MCF 10A (cell line): ENCODE data around the gene GNG4. TPM values are rescaled to one million over a fixed set of nuclear protein-coding genes. Genes with fewer than 3 reads are reported as not detected.

Experiments
- BruUV-seq: library from RNA; stranded (reverse); fragments of 400-500 nt; replicated peaks from 2 replicates; lab custom pipeline; 2021; lab: Mats Ljungman, UMichigan
- CTCF ChIA-PET: fragments of 300-600 bp; sonication (Branson Sonifier 250); formaldehyde crosslinking; extraction: SDS; loops from one replicate; lab custom pipeline; 2021; ENCODE audit warnings: antibody characterized with exemption, inconsistent platforms; lab: Yijun Ruan, JAX
- POLR2A ChIA-PET: fragments of 300-600, 350-650 bp; sonication (Branson Sonifier 250); formaldehyde crosslinking; extraction: SDS; loops from one replicate; lab custom pipeline; 2020; ENCODE audit warnings: antibody characterized with exemption, inconsistent platforms; lab: Yijun Ruan, JAX
- DNase-seq: peaks from one replicate; pipeline ENCODE4 v3.0.0-alpha.2; 2018; ENCODE audit not compliant: unreplicated experiment
- H3K27ac Mint-ChIP-seq: one replicate; pipeline ENCODE4 v1.8.0; 2022; ENCODE audit warnings: mild to moderate bottlenecking, low read depth, mixed read lengths; ENCODE audit not compliant: unreplicated experiment
- H3K27me3 Mint-ChIP-seq: one replicate; pipeline ENCODE4 v1.8.0; 2022; ENCODE audit warnings: mixed read lengths; ENCODE audit not compliant: insufficient read depth, unreplicated experiment
- H3K36me3 Mint-ChIP-seq: one replicate; pipeline ENCODE4 v1.8.0; 2022; ENCODE audit warnings: mild to moderate bottlenecking, moderate library complexity, mixed read lengths; ENCODE audit not compliant: insufficient read depth, unreplicated experiment
- H3K4me1 Mint-ChIP-seq: one replicate; pipeline ENCODE4 v1.8.0; 2022; ENCODE audit warnings: mixed read lengths; ENCODE audit not compliant: insufficient read depth, unreplicated experiment
- H3K4me3 Mint-ChIP-seq: one replicate; pipeline ENCODE4 v1.8.0; 2022; ENCODE audit warnings: mild to moderate bottlenecking, moderate library complexity, mixed read lengths; ENCODE audit not compliant: unreplicated experiment
- H3K9me3 Mint-ChIP-seq: one replicate; pipeline ENCODE4 v1.8.0; 2022; ENCODE audit warnings: mixed read lengths; ENCODE audit not compliant: unreplicated experiment
- intact Hi-C: fragments of 100-400 bp; cut with micrococcal nuclease; formaldehyde crosslinking; loops from 2 replicates; pipeline ENCODE4 v1.14.1; 2022
- total RNA-seq: library from RNA; stranded (reverse); gene quantifications from 2 replicates; pipeline ENCODE4 v1.2.3, GENCODE V29; 2022
- TF ChIP-seq, protein P1 (sequence below): fragments of 200-600 bp; IDR thresholded peaks from one replicate; pipeline ENCODE4 v1.8.0; 2022; ENCODE audit warnings: antibody characterized with exemption, mild to moderate bottlenecking; ENCODE audit not compliant: unreplicated experiment

Gene GNG4
- total RNA-seq, 1 experiment from 2014 or later: 3.0 TPM

DNA sequence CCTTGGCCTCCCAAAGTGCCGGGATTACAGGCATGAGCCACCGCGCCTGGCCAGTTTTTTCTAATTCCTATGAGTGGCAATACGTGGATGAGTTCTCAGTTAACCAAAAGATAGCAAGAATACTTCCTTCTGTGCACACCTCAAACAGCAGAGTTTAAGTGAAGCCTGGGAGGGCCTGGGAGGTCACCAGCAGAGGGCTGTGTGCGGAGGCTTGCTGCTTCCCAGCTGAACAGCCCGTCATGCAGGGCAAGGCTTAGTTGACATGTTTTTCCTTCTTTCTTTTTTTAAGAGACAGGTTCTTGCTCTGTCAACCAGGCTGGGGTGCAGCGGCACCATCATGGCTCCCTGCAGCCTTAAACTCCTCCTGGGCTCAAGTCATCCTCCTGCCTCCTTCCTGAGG is 17.8 kb downstream of the GNG4 start:
- BruUV-seq: no TSS peak
- Mint-ChIP-seq H3K27ac (no peak overlapping the region), H3K9me3 (no peaks in the 10 kb centered on the region), H3K27me3 (no peaks in the 10 kb centered on the region), H3K4me3 (no peak overlapping the region), H3K36me3 (no peaks in the 10 kb centered on the region), H3K4me1 (peaks cover 13% of the 10 kb centered on the region)
- POLR2A ChIA-PET: interaction anchor here (0.6 to 1.8 kb wide), 3 partner anchors 18 to 1276 kb away, joined by 3 to 15 read pairs (median 3); no protein-coding TSS in a partner anchor
- CTCF ChIA-PET: interaction anchor here (0.6 to 1.7 kb wide), 8 partner anchors 12 to 907 kb away, joined by 3 to 6 read pairs (median 4); partner anchors contain the start of gene B3GALNT2
- TF ChIP-seq, protein P1, sequence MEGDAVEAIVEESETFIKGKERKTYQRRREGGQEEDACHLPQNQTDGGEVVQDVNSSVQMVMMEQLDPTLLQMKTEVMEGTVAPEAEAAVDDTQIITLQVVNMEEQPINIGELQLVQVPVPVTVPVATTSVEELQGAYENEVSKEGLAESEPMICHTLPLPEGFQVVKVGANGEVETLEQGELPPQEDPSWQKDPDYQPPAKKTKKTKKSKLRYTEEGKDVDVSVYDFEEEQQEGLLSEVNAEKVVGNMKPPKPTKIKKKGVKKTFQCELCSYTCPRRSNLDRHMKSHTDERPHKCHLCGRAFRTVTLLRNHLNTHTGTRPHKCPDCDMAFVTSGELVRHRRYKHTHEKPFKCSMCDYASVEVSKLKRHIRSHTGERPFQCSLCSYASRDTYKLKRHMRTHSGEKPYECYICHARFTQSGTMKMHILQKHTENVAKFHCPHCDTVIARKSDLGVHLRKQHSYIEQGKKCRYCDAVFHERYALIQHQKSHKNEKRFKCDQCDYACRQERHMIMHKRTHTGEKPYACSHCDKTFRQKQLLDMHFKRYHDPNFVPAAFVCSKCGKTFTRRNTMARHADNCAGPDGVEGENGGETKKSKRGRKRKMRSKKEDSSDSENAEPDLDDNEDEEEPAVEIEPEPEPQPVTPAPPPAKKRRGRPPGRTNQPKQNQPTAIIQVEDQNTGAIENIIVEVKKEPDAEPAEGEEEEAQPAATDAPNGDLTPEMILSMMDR: no peak
- intact Hi-C loops: no loop called here
- DNase-seq: no peak

DNA sequence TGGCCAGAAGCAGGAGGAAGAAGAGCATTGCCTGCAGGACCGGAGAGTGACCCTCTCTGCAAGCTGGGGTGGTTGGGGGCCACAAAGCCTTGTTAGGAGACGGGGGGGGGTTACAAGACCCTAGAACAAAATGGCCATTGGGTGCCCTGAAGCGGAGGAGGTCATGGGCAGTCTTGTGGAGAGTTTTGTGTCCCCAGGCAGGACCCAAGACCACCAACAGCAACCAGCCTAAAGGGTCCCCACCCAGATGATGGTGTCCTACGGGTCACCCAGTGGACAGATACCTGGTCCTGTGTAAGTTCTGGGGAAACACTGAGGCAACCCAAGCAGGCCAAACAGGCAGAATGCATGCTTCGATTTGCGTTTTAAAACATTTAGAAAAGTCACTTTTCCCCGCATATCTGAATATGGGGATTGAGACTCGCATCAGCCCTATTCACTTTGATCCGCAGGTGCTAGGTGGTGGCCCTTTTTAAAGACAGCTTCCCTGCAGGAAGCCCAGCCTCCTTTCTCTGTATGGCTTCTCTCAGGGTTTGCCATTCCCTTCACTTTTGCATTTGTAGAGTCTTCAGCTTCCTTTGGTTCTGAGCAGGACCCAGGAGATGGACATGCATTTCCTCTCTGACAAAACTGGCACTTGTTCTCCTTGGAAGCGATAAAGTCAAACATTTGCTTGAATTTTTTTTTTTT is 21.1 kb downstream of the GNG4 start:
- no peak for DNase-seq
- Mint-ChIP-seq H3K27me3 (no peaks in the 10 kb centered on the region), H3K4me1 (peaks cover 13% of the 10 kb centered on the region), H3K27ac (no peak overlapping the region), H3K36me3 (no peaks in the 10 kb centered on the region), H3K4me3 (no peak overlapping the region), H3K9me3 (no peaks in the 10 kb centered on the region)
- ChIA-PET CTCF (interaction anchor here (0.7 kb wide), 1 partner anchor 209 kb away, joined by 3 read pairs; no protein-coding TSS in a partner anchor), POLR2A (interaction anchor here (1.0 kb wide), 1 partner anchor 736 kb away, joined by 4 read pairs; no protein-coding TSS in a partner anchor)
- TF ChIP-seq, protein P1: no peak
- intact Hi-C loops: no loop called here
- BruUV-seq: no TSS peak

DNA sequence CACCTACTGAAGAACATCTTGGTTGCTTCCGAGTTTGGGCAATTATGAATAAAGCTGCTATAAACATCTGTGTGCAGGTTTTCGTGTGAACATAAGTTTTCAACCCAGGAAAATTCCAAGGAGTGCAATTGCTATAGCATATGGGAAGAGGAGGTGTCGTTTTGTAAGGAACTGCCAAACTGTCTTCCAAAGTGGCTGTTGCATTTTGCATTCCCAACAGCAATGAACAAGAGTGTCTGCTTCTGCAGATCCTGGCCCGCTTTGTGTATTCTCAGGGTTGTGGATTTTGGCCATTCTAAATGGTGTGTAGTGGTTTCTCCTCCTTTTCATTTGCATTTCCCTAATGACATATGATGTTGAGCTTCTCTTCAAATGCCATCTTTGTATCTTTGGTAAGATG is 23.8 kb downstream of the GNG4 start:
- no peaks in the 10 kb centered on the region for H3K9me3 Mint-ChIP-seq
- H3K27ac Mint-ChIP-seq: no peak overlapping the region
- H3K27me3 Mint-ChIP-seq: no peaks in the 10 kb centered on the region
- DNase-seq: no peak
- ChIA-PET CTCF (interaction anchor here (1.4 to 2.1 kb wide), 4 partner anchors 10 to 110 kb away, joined by 4 to 10 read pairs (median 5); no protein-coding TSS in a partner anchor), POLR2A (no interaction called here)
- TF ChIP-seq, protein P1: no peak
- no peak overlapping the region for H3K4me3 Mint-ChIP-seq
- H3K36me3 Mint-ChIP-seq: no peaks in the 10 kb centered on the region
- intact Hi-C loops: no loop called here
- no TSS peak for BruUV-seq
- H3K4me1 Mint-ChIP-seq: no peaks in the 10 kb centered on the region

DNA sequence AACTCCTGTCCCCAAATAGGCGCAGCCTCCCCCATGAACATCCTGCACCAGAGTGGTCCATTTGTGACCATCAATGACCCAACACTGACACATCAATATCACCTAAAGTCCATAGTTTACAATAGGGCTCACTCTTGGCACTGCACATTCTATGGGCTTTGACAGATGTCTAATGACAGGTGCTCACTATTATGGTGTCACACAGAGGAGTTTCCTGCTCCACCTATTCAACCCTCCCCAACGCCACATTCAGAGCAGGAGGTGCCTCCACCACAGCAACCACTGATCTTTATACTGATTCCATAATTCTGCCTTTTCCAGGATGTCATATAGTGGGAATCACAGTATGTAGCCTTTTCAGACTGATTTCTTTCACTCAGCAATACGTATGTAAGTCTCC is 24.2 kb downstream of the GNG4 start:
- no peak overlapping the region for H3K4me3 Mint-ChIP-seq
- H3K36me3 Mint-ChIP-seq: no peaks in the 10 kb centered on the region
- POLR2A ChIA-PET: no interaction called here
- no peak for DNase-seq
- TF ChIP-seq, protein P1: no peak
- H3K27me3 Mint-ChIP-seq: no peaks in the 10 kb centered on the region
- H3K9me3 Mint-ChIP-seq: no peaks in the 10 kb centered on the region
- intact Hi-C loops: no loop called here
- CTCF ChIA-PET: interaction anchor here (1.4 to 2.1 kb wide), 4 partner anchors 10 to 109 kb away, joined by 4 to 10 read pairs (median 5); no protein-coding TSS in a partner anchor
- no peaks in the 10 kb centered on the region for H3K4me1 Mint-ChIP-seq
- BruUV-seq: no TSS peak
- no peak overlapping the region for H3K27ac Mint-ChIP-seq
